ENCODE data around the gene SEC11C.

Gene SEC11C

DNA sequence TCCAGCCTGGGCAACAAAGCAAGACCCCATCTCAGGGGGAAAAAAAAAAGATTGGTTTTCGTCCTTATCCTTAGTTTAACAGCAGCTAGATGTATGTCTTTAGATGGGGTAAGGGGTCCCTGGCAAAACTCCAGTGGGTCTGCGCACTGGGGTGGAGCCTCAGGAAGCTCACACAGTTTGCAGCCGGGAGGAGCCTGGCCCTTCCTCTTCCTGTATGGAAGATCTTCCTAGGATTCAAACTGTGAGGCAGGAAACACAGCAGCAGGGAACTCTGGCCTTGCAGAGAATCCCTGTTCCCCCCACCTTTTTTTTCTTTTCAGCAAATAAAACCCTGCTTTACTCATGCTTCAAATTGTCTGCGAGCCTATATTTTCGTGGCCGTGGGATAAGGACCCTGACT is 67.8 kb downstream of the SEC11C start:
- TF ChIP-seq, protein P1, sequence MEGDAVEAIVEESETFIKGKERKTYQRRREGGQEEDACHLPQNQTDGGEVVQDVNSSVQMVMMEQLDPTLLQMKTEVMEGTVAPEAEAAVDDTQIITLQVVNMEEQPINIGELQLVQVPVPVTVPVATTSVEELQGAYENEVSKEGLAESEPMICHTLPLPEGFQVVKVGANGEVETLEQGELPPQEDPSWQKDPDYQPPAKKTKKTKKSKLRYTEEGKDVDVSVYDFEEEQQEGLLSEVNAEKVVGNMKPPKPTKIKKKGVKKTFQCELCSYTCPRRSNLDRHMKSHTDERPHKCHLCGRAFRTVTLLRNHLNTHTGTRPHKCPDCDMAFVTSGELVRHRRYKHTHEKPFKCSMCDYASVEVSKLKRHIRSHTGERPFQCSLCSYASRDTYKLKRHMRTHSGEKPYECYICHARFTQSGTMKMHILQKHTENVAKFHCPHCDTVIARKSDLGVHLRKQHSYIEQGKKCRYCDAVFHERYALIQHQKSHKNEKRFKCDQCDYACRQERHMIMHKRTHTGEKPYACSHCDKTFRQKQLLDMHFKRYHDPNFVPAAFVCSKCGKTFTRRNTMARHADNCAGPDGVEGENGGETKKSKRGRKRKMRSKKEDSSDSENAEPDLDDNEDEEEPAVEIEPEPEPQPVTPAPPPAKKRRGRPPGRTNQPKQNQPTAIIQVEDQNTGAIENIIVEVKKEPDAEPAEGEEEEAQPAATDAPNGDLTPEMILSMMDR (IDR thresholded peaks at IDR 0.05; ENCODE audit: borderline replicate concordance, insufficient read depth, low read depth, low read length) = no peak
- H3K4me3 ChIP-seq (ENCODE audit: low read depth, low read length) = no peak overlapping the region

All from GM12875 (cell line).